ENCODE measurements around the gene BCO2. TPM values are rescaled to one million over a fixed set of nuclear protein-coding genes. Genes with fewer than 3 reads are reported as not detected.

BCO2 gene
- total RNA-seq, 1 experiment from 2014 or later = 0.31 TPM

GRCh38 chr11:112229159-112229558, 53.8 kb downstream of the BCO2 start:
- H3K27me3 ChIP-seq (ENCODE audit: insufficient read depth, low read length) = no peaks in the 10 kb centered on the region
- H4K5ac ChIP-seq (ENCODE audit: insufficient read length, low read depth, low read length) = no peak overlapping the region
- H3K9me3 ChIP-seq (ENCODE audit: control insufficient read depth, low read depth, low read length) = no peaks in the 10 kb centered on the region
- DNase-seq = no peak
- no peak overlapping the region for H3K56ac ChIP-seq (ENCODE audit: insufficient read length, low read depth, low read length)
- H3K4me2 ChIP-seq (ENCODE audit: insufficient read depth, insufficient read length, low read length) = no peak overlapping the region
- no peak overlapping the region for H3K14ac ChIP-seq (ENCODE audit: insufficient read depth, low read length)
- H3K18ac ChIP-seq (ENCODE audit: insufficient read length, low read depth, low read length) = no peak overlapping the region
- TF ChIP-seq CTCF (conservative IDR thresholded peaks at IDR 0.05) = no peak
- H3K9ac ChIP-seq (ENCODE audit: extremely low read depth, insufficient read length, low read length) = no peak overlapping the region
- Mint-ChIP-seq H3K27ac (no peak overlapping the region), H3K36me3 (ENCODE audit: insufficient read depth in 1 of 3, low read depth in 3 of 3) (peaks cover 2 to 36% (median 25%) of the 10 kb centered on the region in 3 experiments; a peak in 6 of 7 replicates), H3K9me3 (no peaks in the 10 kb centered on the region), H3K4me1 (peaks cover 8 to 16% of the 10 kb centered on the region in 2 experiments), H3K4me3 (no peak overlapping the region), H3K27me3 (ENCODE audit: low read depth) (peaks cover 7% of the 10 kb centered on the region)
- no peak overlapping the region for H2AK5ac ChIP-seq (ENCODE audit: insufficient read length, low read length)
- H2BK5ac ChIP-seq (ENCODE audit: insufficient read length, low read length) = no peak overlapping the region
- no peak overlapping the region for H4K91ac ChIP-seq (ENCODE audit: insufficient read length, low read depth, low read length)
- no peaks in the 10 kb centered on the region; the same call in 1 of the 2 replicates for H3K4me1 ChIP-seq (ENCODE audit: insufficient read depth, low read length)
- H3K23ac ChIP-seq (ENCODE audit: insufficient read length, low read depth, low read length) = no peak overlapping the region
- no peaks in the 10 kb centered on the region; the same call in 1 of the 2 replicates for H3K79me2 ChIP-seq (ENCODE audit: insufficient read depth, low read length)
- H3T11ph ChIP-seq (ENCODE audit: low read length) = no peak overlapping the region
- no peak overlapping the region for H2BK15ac ChIP-seq (ENCODE audit: low read depth, low read length)
- H4K8ac ChIP-seq (replicated peaks; ENCODE audit: insufficient read length, low read depth, low read length) = no peak overlapping the region
- H3K27ac ChIP-seq (ENCODE audit: insufficient read length, low read depth, low read length) = no peak overlapping the region
- no peaks in the 10 kb centered on the region for H4K20me1 ChIP-seq (ENCODE audit: control insufficient read depth, insufficient read depth, insufficient read length)
- H3K79me1 ChIP-seq (ENCODE audit: insufficient read depth, low read depth, low read length, poor library complexity, severe bottlenecking) = no peaks in the 10 kb centered on the region
- no peak overlapping the region for H3K4ac ChIP-seq (ENCODE audit: low read depth, low read length)
- no peak overlapping the region for H2AFZ ChIP-seq (ENCODE audit: low read length)
- peaks cover 8% of the 10 kb centered on the region for H3K23me2 ChIP-seq (ENCODE audit: insufficient read length, low read depth, low read length, poor library complexity, severe bottlenecking)
- no peak overlapping the region for H2BK120ac ChIP-seq (ENCODE audit: low read depth, low read length, poor library complexity, severe bottlenecking)
- no peak overlapping the region for H2BK20ac ChIP-seq (ENCODE audit: low read depth, low read length, poor library complexity, severe bottlenecking)
- H2BK12ac ChIP-seq (ENCODE audit: insufficient read length, low read depth, low read length) = no peak overlapping the region
- no CpG with 5 or more reads among the region's 7 CpGs for WGBS (ENCODE audit: extremely low coverage, insufficient read length, low lambda C conversion rate)
